Measurements from ENCODE around the gene APC2. TPM values are rescaled to one million over a fixed set of nuclear protein-coding genes. Genes with fewer than 3 reads are reported as not detected.
A peak's percentile ranks its signal among the peaks of the same experiment; 100 is the strongest.

Gene APC2
- total and polyA plus RNA-seq, 9 donors = under 0.01 to 0.28 (median 0.11) TPM; not detected in 1

DNA sequence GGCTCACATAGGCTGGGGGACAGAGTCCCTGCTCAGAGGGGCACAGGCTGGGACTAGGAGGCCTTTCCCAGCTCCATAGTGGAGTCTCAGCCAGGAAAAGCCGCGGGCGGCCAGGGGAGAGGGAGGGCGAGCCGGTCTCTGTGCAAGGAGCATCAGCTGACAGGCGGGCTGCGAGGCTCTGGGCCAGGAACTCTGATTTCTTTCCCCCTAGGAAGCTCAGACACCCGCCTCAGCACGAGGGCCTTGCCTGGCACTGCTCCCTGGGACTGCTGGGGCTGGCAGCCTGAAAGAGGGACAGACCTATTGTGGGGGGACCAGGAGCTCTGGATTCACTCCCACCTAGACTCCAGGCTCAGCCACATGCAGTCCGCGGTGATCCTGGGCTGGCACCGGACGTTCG, 71.7 kb downstream of the APC2 start:
- Histone ChIP-seq H3K27ac (no peak overlapping the region), H3K4me3 (no peak overlapping the region), H3K4me1 (ENCODE audit: insufficient read depth) (peaks cover 3% of the 10 kb centered on the region), H3K9me3 (no peaks in the 10 kb centered on the region), H3K27me3 (no peaks in the 10 kb centered on the region), H3K36me3 (no peaks in the 10 kb centered on the region)
- WGBS, 3 donors = 26 to 34% (median 32%) methylated on average over 14 of the region's 14 CpGs
- TF ChIP-seq POLR2A (IDR thresholded peaks at IDR 0.05) (no peak), EP300 (IDR thresholded peaks at IDR 0.05) (no peak), CTCF (IDR thresholded peaks at IDR 0.05) (no peak)
- intact Hi-C loops (cut with DNase I) = no loop called here
- peak in 1 of 5 donors; percentile 72 for DNase-seq

GRCh38 chr19:1522061-1522460, 72.1 kb downstream of the APC2 start:
- TF ChIP-seq EP300 (IDR thresholded peaks at IDR 0.05) = no peak
- TF ChIP-seq POLR2A (IDR thresholded peaks at IDR 0.05) = no peak
- TF ChIP-seq CTCF (IDR thresholded peaks at IDR 0.05) = no peak
- DNase-seq = no peak
- intact Hi-C loops (cut with DNase I) = no loop called here
- H3K4me1 ChIP-seq (ENCODE audit: insufficient read depth) = peaks cover 3% of the 10 kb centered on the region
- H3K9me3 ChIP-seq = no peaks in the 10 kb centered on the region
- no peak overlapping the region for H3K27ac ChIP-seq
- H3K27me3 ChIP-seq = no peaks in the 10 kb centered on the region
- no peak overlapping the region for H3K4me3 ChIP-seq
- H3K36me3 ChIP-seq = no peaks in the 10 kb centered on the region
- 56 to 65% (median 63%) methylated on average over 10 of the region's 10 CpGs for WGBS, 3 donors

DNA sequence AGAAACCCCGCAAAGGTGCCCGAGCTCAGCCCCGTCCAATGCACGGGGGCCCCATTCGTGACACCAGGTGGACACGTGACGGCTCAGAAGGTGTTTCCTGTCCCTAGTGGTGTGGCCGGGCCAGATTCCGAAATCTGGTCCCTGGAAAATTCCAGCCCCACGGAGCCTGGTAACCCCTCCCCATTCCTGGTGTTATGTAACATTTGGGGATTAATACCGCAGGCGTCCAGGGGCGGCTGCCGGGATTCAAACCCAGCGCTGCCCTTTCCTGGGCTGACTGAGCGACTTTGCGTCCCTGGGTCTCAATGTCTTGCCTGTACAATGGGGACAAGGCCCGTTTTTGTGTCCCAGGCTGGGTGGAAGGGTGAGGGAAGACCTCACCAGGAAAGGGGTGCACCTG, 72.9 kb downstream of the APC2 start:
- Histone ChIP-seq H3K4me3 (no peak overlapping the region), H3K36me3 (no peaks in the 10 kb centered on the region), H3K27me3 (no peaks in the 10 kb centered on the region), H3K4me1 (ENCODE audit: insufficient read depth) (peaks cover 3% of the 10 kb centered on the region), H3K9me3 (no peaks in the 10 kb centered on the region), H3K27ac (no peak overlapping the region)
- 73 to 85% (median 78%) methylated on average over 16 to 18 of the region's 18 CpGs for WGBS, 3 donors
- TF ChIP-seq CTCF (IDR thresholded peaks at IDR 0.05) = no peak
- TF ChIP-seq POLR2A (IDR thresholded peaks at IDR 0.05) = no peak
- no peak for DNase-seq
- intact Hi-C loops (cut with DNase I) = no loop called here

Other genes with a start within 250 kb of the APC2 start
- 10 to 100 TPM; 38.7 to 71.2 (median 54.2) TPM for gene STK11, start 244.3 kb upstream of the APC2 start, total RNA-seq
- 10 to 100 TPM; 36.9 to 57.4 TPM for gene STK11, start 244.3 kb upstream of the APC2 start, polyA plus RNA-seq
- 10 to 100 TPM in 2 of 7 donors, 1 to 10 TPM in 2, under 1 TPM in 3; 0.61 to 21.1 (median 2.4) TPM for gene CBARP, start 212.1 kb upstream of the APC2 start, total RNA-seq
- under 1 TPM in 1 of 2 donors, not detected in 1; 0.45 TPM for gene CBARP, start 212.1 kb upstream of the APC2 start, polyA plus RNA-seq
- gene ATP5F1D, start 208.4 kb upstream of the APC2 start, total RNA-seq = 100 to 1,000 TPM in 6 of 7 donors, 10 to 100 TPM in 1; 71.9 to 218 (median 148) TPM
- 100 to 1,000 TPM in 1 of 2 donors, 1 to 10 TPM in 1; 1.3 to 110 TPM for gene ATP5F1D, start 208.4 kb upstream of the APC2 start, polyA plus RNA-seq
- gene MIDN, start 201.5 kb upstream of the APC2 start, total RNA-seq = 100 to 1,000 TPM in 5 of 7 donors, 10 to 100 TPM in 2; 44.9 to 261 (median 107) TPM
- gene MIDN, start 201.5 kb upstream of the APC2 start, polyA plus RNA-seq = 10 to 100 TPM; 10.1 to 26.7 TPM
- gene CIRBP, start 180.8 kb upstream of the APC2 start, total RNA-seq = 100 to 1,000 TPM; 602 to 917 (median 855) TPM
- gene CIRBP, start 180.8 kb upstream of the APC2 start, polyA plus RNA-seq = 1,000 to 10,000 TPM in 1 of 2 donors, 100 to 1,000 TPM in 1; 610 to 1,254 TPM
- gene FAM174C, start 174.6 kb upstream of the APC2 start, total RNA-seq = 10 to 100 TPM; 21.7 to 72.5 (median 26.7) TPM
- 10 to 100 TPM in 1 of 2 donors, under 1 TPM in 1; 0.30 to 35.2 TPM for gene FAM174C, start 174.6 kb upstream of the APC2 start, polyA plus RNA-seq
- not detected for gene EFNA2, start 164.2 kb upstream of the APC2 start, total RNA-seq
- gene EFNA2, start 164.2 kb upstream of the APC2 start, polyA plus RNA-seq = under 1 TPM in 1 of 2 donors, not detected in 1; 0.11 TPM
- 100 to 1,000 TPM in 1 of 7 donors, 10 to 100 TPM in 6; 65.6 to 112 (median 79.9) TPM for gene NDUFS7, start 66.2 kb upstream of the APC2 start, total RNA-seq
- gene NDUFS7, start 66.2 kb upstream of the APC2 start, polyA plus RNA-seq = 10 to 100 TPM in 1 of 2 donors, under 1 TPM in 1; 0.72 to 96.2 TPM
- gene GAMT, start 48.6 kb upstream of the APC2 start, total RNA-seq = 10 to 100 TPM in 6 of 7 donors, 1 to 10 TPM in 1; 8.3 to 34.1 (median 20.1) TPM
- 10 to 100 TPM in 1 of 2 donors, 1 to 10 TPM in 1; 8.0 to 13.8 TPM for gene GAMT, start 48.6 kb upstream of the APC2 start, polyA plus RNA-seq
- gene DAZAP1, start 42.5 kb upstream of the APC2 start, total RNA-seq = 100 to 1,000 TPM in 1 of 7 donors, 10 to 100 TPM in 6; 35.4 to 113 (median 79.5) TPM
- gene DAZAP1, start 42.5 kb upstream of the APC2 start, polyA plus RNA-seq = 10 to 100 TPM; 29.6 to 58.5 TPM
- 1,000 to 10,000 TPM; 1,643 to 7,253 (median 2,328) TPM for gene RPS15, start 11.7 kb upstream of the APC2 start, total RNA-seq
- 1,000 to 10,000 TPM in 1 of 2 donors, 100 to 1,000 TPM in 1; 174 to 5,234 TPM for gene RPS15, start 11.7 kb upstream of the APC2 start, polyA plus RNA-seq
- 10 to 100 TPM; 15.3 to 25.8 (median 22.2) TPM for gene C19orf25, start 29.1 kb downstream of the APC2 start, total RNA-seq
- 10 to 100 TPM in 1 of 2 donors, 1 to 10 TPM in 1; 1.1 to 26.3 TPM for gene C19orf25, start 29.1 kb downstream of the APC2 start, polyA plus RNA-seq
- gene PCSK4, start 40.2 kb downstream of the APC2 start, total RNA-seq = 1 to 10 TPM in 6 of 7 donors, under 1 TPM in 1; 0.83 to 9.4 (median 1.9) TPM
- 1 to 10 TPM in 1 of 2 donors, not detected in 1; 2.9 TPM for gene PCSK4, start 40.2 kb downstream of the APC2 start, polyA plus RNA-seq
- 10 to 100 TPM in 2 of 7 donors, 1 to 10 TPM in 5; 2.9 to 13.0 (median 7.2) TPM for gene REEP6, start 41.1 kb downstream of the APC2 start, total RNA-seq
- gene REEP6, start 41.1 kb downstream of the APC2 start, polyA plus RNA-seq = 1 to 10 TPM; 9.2 to 9.7 TPM
- gene ADAMTSL5, start 62.9 kb downstream of the APC2 start, total RNA-seq = 1 to 10 TPM in 4 of 7 donors, under 1 TPM in 2, not detected in 1; 0.42 to 7.5 (median 2.0) TPM
- 1 to 10 TPM in 1 of 2 donors, under 1 TPM in 1; 0.19 to 4.9 TPM for gene ADAMTSL5, start 62.9 kb downstream of the APC2 start, polyA plus RNA-seq
- 1 to 10 TPM in 2 of 7 donors, under 1 TPM in 1, not detected in 4; 0.11 to 1.1 (median 1.1) TPM for gene PLK5, start 74.0 kb downstream of the APC2 start, total RNA-seq
- gene PLK5, start 74.0 kb downstream of the APC2 start, polyA plus RNA-seq = under 1 TPM in 1 of 2 donors, not detected in 1; 0.23 TPM
- 10 to 100 TPM; 20.9 to 54.4 (median 35.3) TPM for gene MEX3D, start 118.2 kb downstream of the APC2 start, total RNA-seq
- 10 to 100 TPM in 1 of 2 donors, 1 to 10 TPM in 1; 7.3 to 17.6 TPM for gene MEX3D, start 118.2 kb downstream of the APC2 start, polyA plus RNA-seq
- 10 to 100 TPM; 53.3 to 94.7 (median 74.4) TPM for gene MBD3, start 142.7 kb downstream of the APC2 start, total RNA-seq
- gene MBD3, start 142.7 kb downstream of the APC2 start, polyA plus RNA-seq = 10 to 100 TPM in 1 of 2 donors, 1 to 10 TPM in 1; 2.1 to 74.3 TPM
- 100 to 1,000 TPM in 3 of 7 donors, 10 to 100 TPM in 4; 39.5 to 132 (median 98.2) TPM for gene UQCR11, start 155.3 kb downstream of the APC2 start, total RNA-seq
- gene UQCR11, start 155.3 kb downstream of the APC2 start, polyA plus RNA-seq = 10 to 100 TPM; 66.9 to 87.9 TPM
- gene TCF3, start 202.5 kb downstream of the APC2 start, total RNA-seq = 10 to 100 TPM; 28.0 to 85.3 (median 76.6) TPM
- gene TCF3, start 202.5 kb downstream of the APC2 start, polyA plus RNA-seq = 10 to 100 TPM; 17.0 to 56.9 TPM

All from ovary (tissue), 9 donors.